HepG2 (cell line): Measurements from ENCODE around the gene MTHFSD. TPM values are rescaled to one million over a fixed set of nuclear protein-coding genes. Genes with fewer than 3 reads are reported as not detected.

Experiments used
- ATAC-seq: fragments of 200-7000 bp; cut with Tn5 transposase; 3 replicates; pipeline ENCODE4 v1.9.1; 2020; ENCODE audit warnings: mild to moderate bottlenecking, moderate library complexity
- BruUV-seq: library from RNA; stranded (reverse); fragments of 400-500 nt; replicated peaks from 2 replicates; lab custom pipeline; 2021; lab: Mats Ljungman, UMichigan
- CTCF ChIA-PET: fragments of 300-600 bp; formaldehyde crosslinking; extraction: SDS; loops from one replicate; lab custom pipeline; 2021; ENCODE audit warnings: low total read pairs, inconsistent platforms, low intra/inter-chr PET ratio; lab: Yijun Ruan, JAX
- POLR2A ChIA-PET: fragments of 350-600 bp; sonication (Branson Sonifier 250); formaldehyde crosslinking; loops from one replicate; lab custom pipeline; 2020; ENCODE audit warnings: antibody characterized with exemption, inconsistent platforms; lab: Yijun Ruan, JAX
- DNase-seq: peaks from one replicate; pipeline ENCODE4 v3.0.0-alpha.2; 2015; ENCODE audit warnings: low spot score
- FAIRE-seq: peaks from 3 replicates; lab custom pipeline; 2011; peaks lifted over from hg19 to GRCh38; lab: Jason Lieb, UNC
- H2AFZ ChIP-seq: one replicate; pipeline ENCODE4 v1.6.1; 2011; ENCODE audit warnings: low read length, inconsistent platforms
- H3K27ac ChIP-seq: fragments of 300-600 bp; 3 replicates; pipeline ENCODE4 v1.8.0; 2011; ENCODE audit warnings: mixed run types, mild to moderate bottlenecking, mixed read lengths, low read length, inconsistent platforms; ENCODE audit not compliant: insufficient read depth; ENCODE audit errors: extremely low read length
- H3K27me3 ChIP-seq, 2 experiments: fragments of 200-600 bp in 1 of 2; 2 replicates in 1 of 2; 3 replicates in 1 of 2; pipeline versions ENCODE4 v1.6.0 to v1.8.0; 2011; ENCODE audit warnings: low read length in 2 of 2, mild to moderate bottlenecking in 2 of 2, moderate library complexity in 2 of 2, inconsistent platforms in 1 of 2; ENCODE audit not compliant: insufficient read depth in 2 of 2, control insufficient read depth in 1 of 2
- H3K36me3 ChIP-seq, 2 experiments: fragments of 200-600 bp in 1 of 2; replicated peaks in 1 of 2; 2 replicates in 1 of 2; 3 replicates in 1 of 2; pipeline versions ENCODE4 v1.5.1 to v1.8.0; 2011; ENCODE audit warnings: low read length in 2 of 2, inconsistent platforms in 1 of 2; ENCODE audit not compliant: insufficient read depth in 2 of 2, control insufficient read depth in 1 of 2
- H3K4me1 ChIP-seq: 2 replicates; pipeline ENCODE4 v1.5.1; 2012; ENCODE audit warnings: low read length, inconsistent platforms; ENCODE audit not compliant: insufficient read depth
- H3K4me2 ChIP-seq: 2 replicates; pipeline ENCODE4 v1.6.0; 2011; ENCODE audit warnings: low read depth, low read length, inconsistent platforms
- H3K4me3 ChIP-seq, 3 experiments: fragments of 200-600 bp in 1 of 3; sonication (generic), shearing (Covaris generic) in 1 of 3; replicated peaks in 1 of 3; 2 replicates each; pipeline ENCODE4 v1.5.1; 2011 to 2016; ENCODE audit warnings: low read length in 3 of 3, inconsistent platforms in 2 of 3, low read depth in 2 of 3, mild to moderate bottlenecking in 2 of 3, control low read depth in 1 of 3, mixed read lengths in 1 of 3; ENCODE audit not compliant: insufficient read depth in 1 of 3
- H3K79me2 ChIP-seq: one replicate; pipeline ENCODE4 v1.6.1; 2011; ENCODE audit warnings: low read length, inconsistent platforms; ENCODE audit not compliant: insufficient read depth
- H3K9ac ChIP-seq: 2 replicates; pipeline ENCODE4 v1.6.0; 2011; ENCODE audit warnings: mild to moderate bottlenecking, low read depth, low read length, inconsistent platforms; ENCODE audit not compliant: insufficient read depth
- H3K9me3 ChIP-seq: 2 replicates; pipeline ENCODE4 v1.5.1; 2012; ENCODE audit warnings: mild to moderate bottlenecking, low read length
- H4K20me1 ChIP-seq: 2 replicates; pipeline ENCODE4 v1.6.0; 2011; ENCODE audit warnings: inconsistent platforms, mild to moderate bottlenecking, low read length, moderate library complexity; ENCODE audit not compliant: insufficient read depth
- ATF7 ChIP-seq, 2 experiments: fragments of 450-650 bp in 1 of 2; sonication (generic) in 1 of 2; formaldehyde crosslinking in 1 of 2; IDR thresholded peaks; 2 replicates each; pipeline versions ENCODE4 v1.4.0 to v1.6.1; 2016 to 2020; ENCODE audit warnings: antibody characterized with exemption in 1 of 2, mild to moderate bottlenecking in 1 of 2, missing genetic modification reagents in 1 of 2
- BCL3 ChIP-seq: sonication (generic); formaldehyde crosslinking; IDR thresholded peaks from 2 replicates; pipeline ENCODE4 v1.5.1; 2020; ENCODE audit warnings: mild to moderate bottlenecking, missing genetic modification reagents, moderate library complexity
- RFX1 ChIP-seq: fragments of 450-650 bp; IDR thresholded peaks from 2 replicates; pipeline ENCODE4 v1.6.1; 2017
- ZNF629 ChIP-seq: sonication (generic); formaldehyde crosslinking; conservative IDR thresholded peaks from 2 replicates; pipeline ENCODE4 v1.5.0; 2020; ENCODE audit warnings: missing genetic modification reagents
- WGBS: methylation state at CpG from one replicate; pipeline ENCODE4 v1.1.6; 2017; ENCODE audit warnings: low lambda C conversion rate; 5-methylcytosine and 5-hydroxymethylcytosine counted together
- in situ Hi-C: cut with HindIII; loops from 2 replicates; pipeline ENCODE4 v1.10.0; 2017; ENCODE audit warnings: low pct_unique_long_range_greater_than_20kb; ENCODE audit not compliant: extremely low pct_ligation_motif_present
- intact Hi-C: fragments of 100-400 bp; cut with micrococcal nuclease; formaldehyde crosslinking; loops from one replicate; pipeline ENCODE4 v1.10.0; 2022; ENCODE audit not compliant: unreplicated experiment
- polyA plus RNA-seq, 8 experiments: library from polyadenylated mRNA; depleted of rRNA in 3 of 8; stranded (reverse) in 7 of 8; unstranded in 1 of 8; fragments of >200 nt; fragmentation: Illumina TruSeq in 4 of 8; extraction: Trizol in 4 of 8; gene quantifications; 2 replicates each; pipeline versions ENCODE4 v1.2.1 to v1.2.3, GENCODE V29; 2011 to 2016; ENCODE audit warnings: low read depth in 4 of 8, missing spikeins in 1 of 8, mixed read lengths in 1 of 8; ENCODE audit not compliant: insufficient read depth in 1 of 8
- total RNA-seq, 5 experiments: library from RNA; depleted of rRNA; stranded (reverse); fragments of >200 nt; fragmentation: Illumina TruSeq; extraction: Trizol; gene quantifications; 2 replicates each; pipeline ENCODE4 v1.2.3, GENCODE V29; 2016; ENCODE audit warnings: low read depth in 1 of 5
- TF ChIP-seq, protein P1 (sequence below): IDR thresholded peaks from 2 replicates; pipeline ENCODE4 v1.6.1; 2018; ENCODE audit warnings: missing genetic modification reagents, mild to moderate bottlenecking, missing compliant biosample characterization
- TF ChIP-seq, protein P2 (sequence below): sonication (generic); formaldehyde crosslinking; IDR thresholded peaks from 2 replicates; pipeline ENCODE4 v1.4.0; 2020; ENCODE audit warnings: mild to moderate bottlenecking, low read depth, missing genetic modification reagents
- TF ChIP-seq, protein P3 (sequence below): sonication (generic); formaldehyde crosslinking; conservative IDR thresholded peaks from 2 replicates; pipeline ENCODE4 v1.8.1; 2023; ENCODE audit warnings: missing genetic modification reagents

MTHFSD gene
- total and polyA plus RNA-seq, 2 of the 13 experiments (the other 11 are each of a cell fraction or from before 2014, with no cell fraction given): 14.2 to 16.3 TPM

DNA sequence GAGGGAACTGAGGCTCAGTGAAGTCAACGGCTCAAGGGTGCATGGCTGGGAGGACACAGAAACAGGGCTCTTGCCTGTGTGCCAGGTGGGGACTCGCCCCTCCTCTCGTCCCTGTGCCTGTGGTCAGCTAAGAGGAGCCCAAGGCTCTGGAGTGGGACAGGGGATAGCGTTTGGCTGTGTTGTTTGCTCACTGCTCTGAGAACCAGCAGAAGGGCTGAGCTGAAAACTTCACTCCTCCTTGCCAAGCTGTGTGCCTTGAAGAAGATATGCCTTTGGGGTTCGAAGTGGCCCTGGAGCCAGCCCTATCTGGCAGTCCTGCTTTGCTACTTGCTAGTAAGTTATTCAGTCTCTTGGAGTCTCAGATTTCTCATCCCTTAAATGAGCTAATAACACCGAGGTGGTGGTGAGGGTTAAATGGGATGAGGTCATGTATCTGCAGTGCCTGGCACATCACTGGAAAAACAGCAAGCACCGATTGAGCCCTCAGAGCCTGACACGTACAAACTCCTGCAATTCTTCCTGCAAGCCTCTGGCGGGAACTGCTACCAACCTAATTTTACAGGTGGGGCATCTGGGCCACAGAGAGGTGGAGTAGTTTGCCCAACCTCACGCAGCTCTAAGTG is 41.1 kb upstream of the MTHFSD start:
- BruUV-seq: no TSS peak
- WGBS: 3% methylated on average over 9 of the region's 10 CpGs

More for the DNA sequence above, 41.1 kb upstream of the MTHFSD start:
- ChIA-PET CTCF (no interaction called here), POLR2A (no interaction called here)
- H3K9ac ChIP-seq: no peak overlapping the region
- TF ChIP-seq RFX1 (no peak), ATF7 (IDR thresholded peaks at IDR 0.05) (peak; percentile 46; the same call in 1 of the 2 replicates), ATF7 (CRISPR knock-in tag; IDR thresholded peaks at IDR 0.05) (no peak), ZNF629 (CRISPR knock-in tag) (peak; percentile 59; the same call in 1 of the 2 replicates), BCL3 (no peak)
- TF ChIP-seq, protein P1, sequence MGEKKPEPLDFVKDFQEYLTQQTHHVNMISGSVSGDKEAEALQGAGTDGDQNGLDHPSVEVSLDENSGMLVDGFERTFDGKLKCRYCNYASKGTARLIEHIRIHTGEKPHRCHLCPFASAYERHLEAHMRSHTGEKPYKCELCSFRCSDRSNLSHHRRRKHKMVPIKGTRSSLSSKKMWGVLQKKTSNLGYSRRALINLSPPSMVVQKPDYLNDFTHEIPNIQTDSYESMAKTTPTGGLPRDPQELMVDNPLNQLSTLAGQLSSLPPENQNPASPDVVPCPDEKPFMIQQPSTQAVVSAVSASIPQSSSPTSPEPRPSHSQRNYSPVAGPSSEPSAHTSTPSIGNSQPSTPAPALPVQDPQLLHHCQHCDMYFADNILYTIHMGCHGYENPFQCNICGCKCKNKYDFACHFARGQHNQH: no peak
- TF ChIP-seq, protein P2, sequence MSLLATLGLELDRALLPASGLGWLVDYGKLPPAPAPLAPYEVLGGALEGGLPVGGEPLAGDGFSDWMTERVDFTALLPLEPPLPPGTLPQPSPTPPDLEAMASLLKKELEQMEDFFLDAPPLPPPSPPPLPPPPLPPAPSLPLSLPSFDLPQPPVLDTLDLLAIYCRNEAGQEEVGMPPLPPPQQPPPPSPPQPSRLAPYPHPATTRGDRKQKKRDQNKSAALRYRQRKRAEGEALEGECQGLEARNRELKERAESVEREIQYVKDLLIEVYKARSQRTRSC (CRISPR knock-in tag): no peak
- TF ChIP-seq, protein P3, sequence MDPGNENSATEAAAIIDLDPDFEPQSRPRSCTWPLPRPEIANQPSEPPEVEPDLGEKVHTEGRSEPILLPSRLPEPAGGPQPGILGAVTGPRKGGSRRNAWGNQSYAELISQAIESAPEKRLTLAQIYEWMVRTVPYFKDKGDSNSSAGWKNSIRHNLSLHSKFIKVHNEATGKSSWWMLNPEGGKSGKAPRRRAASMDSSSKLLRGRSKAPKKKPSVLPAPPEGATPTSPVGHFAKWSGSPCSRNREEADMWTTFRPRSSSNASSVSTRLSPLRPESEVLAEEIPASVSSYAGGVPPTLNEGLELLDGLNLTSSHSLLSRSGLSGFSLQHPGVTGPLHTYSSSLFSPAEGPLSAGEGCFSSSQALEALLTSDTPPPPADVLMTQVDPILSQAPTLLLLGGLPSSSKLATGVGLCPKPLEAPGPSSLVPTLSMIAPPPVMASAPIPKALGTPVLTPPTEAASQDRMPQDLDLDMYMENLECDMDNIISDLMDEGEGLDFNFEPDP: 0 out of 2 replicates have a peak, but pooled peaks have one; percentile 46
- TF ChIP-seq, all 625 proteins: peak for 3
- H3K79me2 ChIP-seq: no peaks in the 10 kb centered on the region
- no peaks in the 10 kb centered on the region for H3K36me3 ChIP-seq
- ATAC-seq (no peak), FAIRE-seq (no peak), DNase-seq (no peak)
- H2AFZ ChIP-seq: no peak overlapping the region
- H3K27me3 ChIP-seq: peaks cover 6 to 63% of the 10 kb centered on the region in 2 experiments
- H3K4me3 ChIP-seq: no peak overlapping the region
- no peak overlapping the region for H3K4me2 ChIP-seq
- intact Hi-C loops: no loop called here
- in situ Hi-C loops: no loop called here
- no peak overlapping the region for H3K27ac ChIP-seq
- H3K4me1 ChIP-seq: no peaks in the 10 kb centered on the region
- no peaks in the 10 kb centered on the region for H3K9me3 ChIP-seq
- H4K20me1 ChIP-seq: no peaks in the 10 kb centered on the region
